Activated T-helper 17 cell treated with anti-CD3 and anti-CD28 coated beads, Interleukin-2, amount 50 U/mL, for 72 hours (primary cell): ENCODE data around the gene PRKCB. TPM values are rescaled to one million over a fixed set of nuclear protein-coding genes. Genes with fewer than 3 reads are reported as not detected.
A peak's percentile ranks its signal among the peaks of the same experiment; 100 is the strongest.

ENCODE experiments used
- ATAC-seq: fragments of 150-1000 bp; cut with Tn5 transposase; replicated peaks from 2 replicates; pipeline ENCODE4 v1.10.0; 2021; ENCODE audit warnings: mild to moderate bottlenecking, moderate library complexity
- H3K27ac Mint-ChIP-seq: one replicate; pipeline ENCODE4 v1.8.0; 2022; ENCODE audit warnings: mixed read lengths
- H3K27me3 Mint-ChIP-seq: one replicate; pipeline ENCODE4 v1.8.0; 2022; ENCODE audit warnings: mixed read lengths
- H3K36me3 Mint-ChIP-seq: one replicate; pipeline ENCODE4 v1.8.0; 2022; ENCODE audit warnings: low read depth, mild to moderate bottlenecking, mixed read lengths
- H3K4me1 Mint-ChIP-seq: one replicate; pipeline ENCODE4 v1.8.0; 2022; ENCODE audit warnings: mixed read lengths
- H3K4me3 Mint-ChIP-seq: one replicate; pipeline ENCODE4 v1.8.0; 2022; ENCODE audit warnings: mild to moderate bottlenecking, mixed read lengths
- H3K9me3 Mint-ChIP-seq: one replicate; pipeline ENCODE4 v1.8.0; 2022; ENCODE audit warnings: mixed read lengths
- total RNA-seq, 2 donors: library from RNA; stranded (reverse); gene quantifications; one replicate each; pipeline ENCODE4 v1.2.3, GENCODE V29; 2022

Gene PRKCB
- total RNA-seq, 2 donors from 2014 or later, result 76.0 to 87.7 TPM

- Mint-ChIP-seq H3K36me3 (peaks cover 93% of the 10 kb centered on the region), H3K27me3 (no peaks in the 10 kb centered on the region), H3K27ac (no peak overlapping the region), H3K9me3 (no peaks in the 10 kb centered on the region), H3K4me3 (no peak overlapping the region), H3K4me1 (no peaks in the 10 kb centered on the region)
- ATAC-seq, result no peak
These were observed 338.7 kb downstream of the PRKCB start for GRCh38 chr16:24174504-24174903.

GRCh38 chr16:24174957-24175356 lies 339.2 kb downstream of the PRKCB start:
- Mint-ChIP-seq H3K27me3 (no peaks in the 10 kb centered on the region), H3K36me3 (peaks cover 96% of the 10 kb centered on the region), H3K4me1 (no peaks in the 10 kb centered on the region), H3K9me3 (no peaks in the 10 kb centered on the region), H3K27ac (no peak overlapping the region), H3K4me3 (no peak overlapping the region)
- no peak for ATAC-seq

GRCh38 chr16:24178496-24178895 lies 342.7 kb downstream of the PRKCB start:
- Mint-ChIP-seq H3K27me3 (no peaks in the 10 kb centered on the region), H3K9me3 (no peaks in the 10 kb centered on the region), H3K36me3 (peaks cover 86% of the 10 kb centered on the region), H3K4me1 (no peaks in the 10 kb centered on the region), H3K4me3 (no peak overlapping the region), H3K27ac (no peak overlapping the region)
- ATAC-seq, result no peak

- no peaks in the 10 kb centered on the region for H3K27me3 Mint-ChIP-seq
- no peak for ATAC-seq
- H3K36me3 Mint-ChIP-seq, result peaks cover 82% of the 10 kb centered on the region
- H3K4me1 Mint-ChIP-seq, result no peaks in the 10 kb centered on the region
- no peak overlapping the region for H3K4me3 Mint-ChIP-seq
- H3K27ac Mint-ChIP-seq, result no peak overlapping the region
- no peaks in the 10 kb centered on the region for H3K9me3 Mint-ChIP-seq
These were observed 344.7 kb downstream of the PRKCB start for GRCh38 chr16:24180451-24180850.

GRCh38 chr16:24188021-24188542 lies 352.3 kb downstream of the PRKCB start:
- H3K4me1 Mint-ChIP-seq, result peaks cover 27% of the 10 kb centered on the region
- no peaks in the 10 kb centered on the region for H3K9me3 Mint-ChIP-seq
- ATAC-seq, result no peak
- peak overlapping the region; percentile 78 for H3K27ac Mint-ChIP-seq
- no peak overlapping the region for H3K4me3 Mint-ChIP-seq
- H3K36me3 Mint-ChIP-seq, result peaks cover 84% of the 10 kb centered on the region
- H3K27me3 Mint-ChIP-seq, result no peaks in the 10 kb centered on the region

- Mint-ChIP-seq H3K9me3 (no peaks in the 10 kb centered on the region), H3K4me1 (peaks cover 27% of the 10 kb centered on the region), H3K4me3 (peak overlapping the region; percentile 40), H3K36me3 (peaks cover 78% of the 10 kb centered on the region), H3K27ac (peak overlapping the region; percentile 78), H3K27me3 (no peaks in the 10 kb centered on the region)
- no peak for ATAC-seq
These were observed 353.1 kb downstream of the PRKCB start for GRCh38 chr16:24188751-24189318.

GRCh38 chr16:24189941-24190340 lies 354.2 kb downstream of the PRKCB start:
- H3K9me3 Mint-ChIP-seq, result no peaks in the 10 kb centered on the region
- ATAC-seq, result peak; percentile 83
- peaks cover 27% of the 10 kb centered on the region for H3K4me1 Mint-ChIP-seq
- H3K36me3 Mint-ChIP-seq, result peaks cover 76% of the 10 kb centered on the region
- H3K4me3 Mint-ChIP-seq, result peak overlapping the region; percentile 40
- H3K27ac Mint-ChIP-seq, result peak overlapping the region; percentile 78
- H3K27me3 Mint-ChIP-seq, result no peaks in the 10 kb centered on the region

- ATAC-seq, result peak; percentile 61
- peak overlapping the region; percentile 69 for H3K27ac Mint-ChIP-seq
- H3K4me3 Mint-ChIP-seq, result peak overlapping the region; percentile 22
- no peaks in the 10 kb centered on the region for H3K9me3 Mint-ChIP-seq
- H3K36me3 Mint-ChIP-seq, result peaks cover 76% of the 10 kb centered on the region
- H3K4me1 Mint-ChIP-seq, result peaks cover 40% of the 10 kb centered on the region
- no peaks in the 10 kb centered on the region for H3K27me3 Mint-ChIP-seq
These were observed 356.2 kb downstream of the PRKCB start for GRCh38 chr16:24191876-24192402.

- Mint-ChIP-seq H3K27me3 (no peaks in the 10 kb centered on the region), H3K27ac (no peak overlapping the region), H3K4me3 (no peak overlapping the region), H3K36me3 (peaks cover 78% of the 10 kb centered on the region), H3K4me1 (peaks cover 32% of the 10 kb centered on the region), H3K9me3 (no peaks in the 10 kb centered on the region)
- ATAC-seq, result no peak
These were observed 359.4 kb downstream of the PRKCB start for GRCh38 chr16:24195221-24195620.

GRCh38 chr16:24198807-24199533 lies 363.2 kb downstream of the PRKCB start:
- peak; percentile 39 for ATAC-seq
- Mint-ChIP-seq H3K36me3 (peaks cover 83% of the 10 kb centered on the region), H3K9me3 (no peaks in the 10 kb centered on the region), H3K27ac (no peak overlapping the region), H3K4me3 (no peak overlapping the region), H3K27me3 (no peaks in the 10 kb centered on the region), H3K4me1 (peaks cover 22% of the 10 kb centered on the region)

GRCh38 chr16:24203675-24204074 lies 367.9 kb downstream of the PRKCB start:
- Mint-ChIP-seq H3K4me1 (peaks cover 4% of the 10 kb centered on the region), H3K9me3 (no peaks in the 10 kb centered on the region), H3K4me3 (no peak overlapping the region), H3K27ac (no peak overlapping the region), H3K27me3 (no peaks in the 10 kb centered on the region), H3K36me3 (peaks cover 81% of the 10 kb centered on the region)
- no peak for ATAC-seq

- Mint-ChIP-seq H3K27me3 (no peaks in the 10 kb centered on the region), H3K27ac (no peak overlapping the region), H3K4me1 (peaks cover 4% of the 10 kb centered on the region), H3K4me3 (no peak overlapping the region), H3K36me3 (peaks cover 81% of the 10 kb centered on the region), H3K9me3 (no peaks in the 10 kb centered on the region)
- ATAC-seq, result no peak
These were observed 368.4 kb downstream of the PRKCB start for GRCh38 chr16:24204150-24204665.

- Mint-ChIP-seq H3K36me3 (peaks cover 89% of the 10 kb centered on the region), H3K4me1 (peaks cover 4% of the 10 kb centered on the region), H3K27ac (peak overlapping the region; percentile 19), H3K9me3 (no peaks in the 10 kb centered on the region), H3K4me3 (no peak overlapping the region), H3K27me3 (no peaks in the 10 kb centered on the region)
- no peak for ATAC-seq
These were observed 371.1 kb downstream of the PRKCB start for GRCh38 chr16:24206926-24207325.

GRCh38 chr16:24208710-24209109 lies 372.9 kb downstream of the PRKCB start:
- Mint-ChIP-seq H3K4me1 (no peaks in the 10 kb centered on the region), H3K36me3 (peaks cover 91% of the 10 kb centered on the region)

GRCh38 chr16:24214992-24215391 lies 379.2 kb downstream of the PRKCB start:
- Mint-ChIP-seq H3K4me1 (no peaks in the 10 kb centered on the region), H3K27ac (no peak overlapping the region), H3K4me3 (no peak overlapping the region), H3K27me3 (no peaks in the 10 kb centered on the region), H3K9me3 (no peaks in the 10 kb centered on the region), H3K36me3 (peaks cover 88% of the 10 kb centered on the region)
- no peak for ATAC-seq

More at GRCh38 chr16:24208710-24209109, 372.9 kb downstream of the PRKCB start:
- Mint-ChIP-seq H3K27me3 (no peaks in the 10 kb centered on the region), H3K27ac (no peak overlapping the region), H3K9me3 (no peaks in the 10 kb centered on the region), H3K4me3 (no peak overlapping the region)
- ATAC-seq, result no peak
